ENCODE measurements around the gene CHMP6.

DNA sequence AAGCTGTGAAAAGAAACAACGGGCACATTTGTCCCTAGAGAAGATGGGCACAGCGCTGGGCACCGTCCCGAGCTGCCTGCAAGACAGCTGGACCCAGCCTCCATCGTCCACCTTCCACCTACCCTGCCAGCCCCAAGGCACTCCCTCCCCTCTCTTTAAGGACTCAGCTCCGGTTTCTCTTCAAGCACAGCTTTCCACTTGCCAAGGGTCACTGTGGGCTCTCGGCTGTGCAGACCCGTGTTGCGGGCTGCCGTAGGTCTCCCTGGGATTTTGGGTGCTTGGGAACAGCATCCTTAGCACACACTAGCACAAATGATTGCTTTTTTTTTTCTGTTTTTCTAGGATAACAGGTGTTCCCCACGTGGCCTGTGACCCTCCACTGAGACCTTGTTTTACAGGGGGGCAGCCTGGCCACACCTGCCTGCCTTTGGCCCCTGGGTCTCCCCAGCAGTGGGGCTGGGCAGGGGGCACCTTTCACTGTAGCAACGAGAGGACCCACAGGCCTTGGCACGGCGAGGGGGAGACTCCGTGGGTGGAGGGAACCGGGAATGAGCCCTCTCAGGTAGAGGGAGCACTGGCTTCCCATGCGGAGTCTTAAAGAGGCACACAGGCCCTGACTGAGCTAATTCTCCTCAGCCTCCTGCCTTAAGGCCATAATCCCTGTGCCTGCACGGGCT is 1.4 kb downstream of the CHMP6 start:
- TF ChIP-seq, protein P1, sequence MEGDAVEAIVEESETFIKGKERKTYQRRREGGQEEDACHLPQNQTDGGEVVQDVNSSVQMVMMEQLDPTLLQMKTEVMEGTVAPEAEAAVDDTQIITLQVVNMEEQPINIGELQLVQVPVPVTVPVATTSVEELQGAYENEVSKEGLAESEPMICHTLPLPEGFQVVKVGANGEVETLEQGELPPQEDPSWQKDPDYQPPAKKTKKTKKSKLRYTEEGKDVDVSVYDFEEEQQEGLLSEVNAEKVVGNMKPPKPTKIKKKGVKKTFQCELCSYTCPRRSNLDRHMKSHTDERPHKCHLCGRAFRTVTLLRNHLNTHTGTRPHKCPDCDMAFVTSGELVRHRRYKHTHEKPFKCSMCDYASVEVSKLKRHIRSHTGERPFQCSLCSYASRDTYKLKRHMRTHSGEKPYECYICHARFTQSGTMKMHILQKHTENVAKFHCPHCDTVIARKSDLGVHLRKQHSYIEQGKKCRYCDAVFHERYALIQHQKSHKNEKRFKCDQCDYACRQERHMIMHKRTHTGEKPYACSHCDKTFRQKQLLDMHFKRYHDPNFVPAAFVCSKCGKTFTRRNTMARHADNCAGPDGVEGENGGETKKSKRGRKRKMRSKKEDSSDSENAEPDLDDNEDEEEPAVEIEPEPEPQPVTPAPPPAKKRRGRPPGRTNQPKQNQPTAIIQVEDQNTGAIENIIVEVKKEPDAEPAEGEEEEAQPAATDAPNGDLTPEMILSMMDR (IDR thresholded peaks at IDR 0.05; ENCODE audit: low read depth, low read length) = no peak
- TF ChIP-seq, protein P2, sequence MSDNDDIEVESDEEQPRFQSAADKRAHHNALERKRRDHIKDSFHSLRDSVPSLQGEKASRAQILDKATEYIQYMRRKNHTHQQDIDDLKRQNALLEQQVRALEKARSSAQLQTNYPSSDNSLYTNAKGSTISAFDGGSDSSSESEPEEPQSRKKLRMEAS (IDR thresholded peaks at IDR 0.05; ENCODE audit: low read depth, low read length) = no peak

All from NB4 (cell line).